Stimulated activated naive B cell treated with anti-CD40 and anti-IgM and Interleukin-4, amounts not matched to agents 10 μg/mL and 1 μg/mL and 100 μg/mL, for 72 hours (primary cell): ENCODE results near the gene C1QTNF7.

Experiments
- ATAC-seq, 2 donors: fragments of 150-1000 bp; cut with Tn5 transposase; replicated peaks; 2 replicates each; pipeline ENCODE4 v1.10.0; 2021; ENCODE audit warnings: moderate library complexity in 1 of 2
- DNase-seq: peaks from one replicate; pipeline ENCODE4 v3.0.0; 2021
- H3K27ac Mint-ChIP-seq: one replicate; pipeline ENCODE4 v1.8.0; 2022; ENCODE audit warnings: mild to moderate bottlenecking, mixed read lengths
- H3K27me3 Mint-ChIP-seq, 2 donors: one replicate each; pipeline ENCODE4 v1.8.0; 2022; ENCODE audit warnings: mixed read lengths in 2 of 2
- H3K36me3 Mint-ChIP-seq, 2 donors: one replicate each; pipeline ENCODE4 v1.8.0; 2022; ENCODE audit warnings: mixed read lengths in 2 of 2, mild to moderate bottlenecking in 1 of 2
- H3K4me1 Mint-ChIP-seq, 2 donors: one replicate each; pipeline ENCODE4 v1.8.0; 2022; ENCODE audit warnings: mixed read lengths in 2 of 2, mild to moderate bottlenecking in 1 of 2
- H3K4me3 Mint-ChIP-seq, 2 donors: one replicate each; pipeline ENCODE4 v1.8.0; 2022; ENCODE audit warnings: mild to moderate bottlenecking in 2 of 2, mixed read lengths in 2 of 2, moderate library complexity in 1 of 2
- H3K9me3 Mint-ChIP-seq, 2 donors: one replicate each; pipeline ENCODE4 v1.8.0; 2022; ENCODE audit warnings: mixed read lengths in 2 of 2, mild to moderate bottlenecking in 1 of 2

C1QTNF7 gene

DNA sequence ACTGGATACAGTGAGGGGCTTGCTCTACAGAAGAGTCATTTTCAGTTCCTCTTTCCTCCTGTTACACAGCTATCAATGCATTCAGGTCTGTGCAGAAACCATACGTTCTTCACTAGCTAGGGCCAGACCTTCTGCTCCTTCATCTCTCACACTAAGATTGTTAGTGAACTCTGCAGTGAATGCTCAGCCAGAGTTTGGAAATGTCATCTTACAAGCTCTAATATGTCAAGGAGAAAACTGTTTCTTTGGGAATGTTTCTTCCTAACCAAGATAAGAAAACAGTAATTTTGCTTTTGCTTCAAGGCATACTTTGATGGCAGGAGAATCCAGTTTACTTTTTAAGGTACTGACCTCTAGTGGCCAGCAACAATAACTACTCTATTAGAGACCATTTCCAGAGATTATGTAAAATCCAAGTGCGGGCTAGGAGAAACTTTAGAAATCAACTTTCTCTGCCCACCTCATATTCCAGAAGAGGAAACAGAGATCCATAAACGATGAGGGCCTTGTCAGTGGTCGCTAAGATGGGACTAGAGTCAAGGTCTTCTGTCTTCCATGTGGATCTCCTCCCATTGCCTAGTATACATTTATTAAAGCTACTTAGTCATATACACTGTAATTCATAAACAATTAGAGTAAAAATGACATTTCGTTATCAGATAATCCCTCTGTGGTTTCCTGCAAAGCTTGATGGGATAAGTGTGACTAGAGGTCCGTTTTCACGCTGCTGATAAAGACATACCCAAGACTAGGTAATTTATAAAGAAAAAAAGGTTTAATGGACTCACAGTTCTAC lies 29.8 kb downstream of the C1QTNF7 start:
- Mint-ChIP-seq H3K27ac (no peak overlapping the region), H3K36me3 (no peaks in the 10 kb centered on the region), H3K4me3 (peak overlapping the region in 1 of 2 donors; percentile 50), H3K27me3 (no peaks in the 10 kb centered on the region), H3K4me1 (peaks cover 8 to 23% of the 10 kb centered on the region in 2 donors), H3K9me3 (no peaks in the 10 kb centered on the region)
- ATAC-seq (peak; percentile 100), DNase-seq (peak; percentile 20)

DNA sequence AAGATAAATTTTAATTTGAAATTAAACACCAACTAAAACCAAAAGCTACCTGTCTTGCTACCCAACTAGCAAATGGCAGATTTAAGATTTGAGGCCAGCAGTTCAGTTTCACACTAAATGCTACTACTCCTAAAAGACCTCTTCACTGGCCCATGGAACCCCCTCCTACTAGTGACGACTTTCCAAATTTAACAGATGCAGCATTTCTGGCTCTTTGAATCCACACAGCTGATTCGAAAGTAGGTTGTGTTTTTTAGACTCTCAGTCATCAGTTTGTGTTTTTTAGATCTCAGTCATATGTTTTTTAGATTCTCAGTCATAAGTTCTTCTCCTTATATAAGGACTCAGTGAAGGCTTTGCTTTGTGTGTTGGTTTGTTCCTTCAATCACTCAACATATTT lies 30.8 kb downstream of the C1QTNF7 start:
- H3K36me3 Mint-ChIP-seq, result no peaks in the 10 kb centered on the region
- no peak for DNase-seq
- ATAC-seq, result no peak
- H3K27ac Mint-ChIP-seq, result no peak overlapping the region
- no peaks in the 10 kb centered on the region for H3K27me3 Mint-ChIP-seq
- no peak overlapping the region for H3K4me3 Mint-ChIP-seq
- no peaks in the 10 kb centered on the region for H3K9me3 Mint-ChIP-seq
- peaks cover 8 to 23% of the 10 kb centered on the region in 2 donors for H3K4me1 Mint-ChIP-seq

DNA sequence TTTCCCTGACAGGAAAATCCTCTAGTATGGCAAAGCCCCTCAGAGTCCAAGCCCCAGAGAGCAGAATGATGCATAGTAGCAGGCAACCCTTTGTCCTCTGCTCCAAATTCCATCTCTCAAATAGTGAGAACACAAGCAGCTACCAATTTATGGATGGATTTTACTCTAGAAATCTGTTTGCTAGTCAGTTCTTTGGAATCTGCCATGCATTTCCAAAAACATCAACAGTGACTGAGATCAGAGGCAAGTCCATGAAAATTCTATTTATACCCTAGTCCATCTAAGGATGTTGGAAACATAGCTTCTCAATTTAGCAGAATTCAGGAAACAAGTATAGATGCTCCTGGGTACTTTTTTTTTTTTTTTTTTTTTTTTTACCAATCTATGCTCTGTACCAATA lies 31.9 kb downstream of the C1QTNF7 start:
- no peak overlapping the region for H3K4me3 Mint-ChIP-seq
- no peak for DNase-seq
- no peak for ATAC-seq
- no peaks in the 10 kb centered on the region for H3K36me3 Mint-ChIP-seq
- no peaks in the 10 kb centered on the region for H3K9me3 Mint-ChIP-seq
- no peak overlapping the region for H3K27ac Mint-ChIP-seq
- H3K27me3 Mint-ChIP-seq, result no peaks in the 10 kb centered on the region
- peaks cover 8 to 23% of the 10 kb centered on the region in 2 donors for H3K4me1 Mint-ChIP-seq

DNA sequence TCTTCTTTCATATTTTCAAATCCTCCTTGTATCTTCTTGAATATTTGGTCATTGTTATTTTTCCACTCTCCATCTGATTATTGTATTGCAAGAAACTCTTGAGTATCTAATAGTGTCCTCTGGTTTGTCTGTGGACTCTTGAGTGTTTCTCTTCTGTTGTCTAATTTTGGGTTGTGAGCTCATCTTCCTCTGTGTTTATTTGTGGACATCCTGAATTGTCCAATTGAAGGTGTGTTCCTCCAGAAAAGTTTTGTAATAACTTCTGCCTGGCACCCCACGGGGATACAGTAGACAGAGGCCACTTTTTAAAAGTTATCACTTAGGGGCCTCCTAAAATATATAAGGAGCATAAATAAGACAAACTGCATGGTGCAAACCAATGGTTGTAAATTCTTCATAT lies 38.8 kb downstream of the C1QTNF7 start:
- H3K9me3 Mint-ChIP-seq, result no peaks in the 10 kb centered on the region
- no peak overlapping the region for H3K4me3 Mint-ChIP-seq
- peaks cover 6 to 16% of the 10 kb centered on the region in 2 donors for H3K4me1 Mint-ChIP-seq
- H3K27ac Mint-ChIP-seq, result no peak overlapping the region
- ATAC-seq (no peak), DNase-seq (no peak)
- no peaks in the 10 kb centered on the region for H3K36me3 Mint-ChIP-seq
- H3K27me3 Mint-ChIP-seq, result peaks cover 7 to 17% of the 10 kb centered on the region in 2 donors

DNA sequence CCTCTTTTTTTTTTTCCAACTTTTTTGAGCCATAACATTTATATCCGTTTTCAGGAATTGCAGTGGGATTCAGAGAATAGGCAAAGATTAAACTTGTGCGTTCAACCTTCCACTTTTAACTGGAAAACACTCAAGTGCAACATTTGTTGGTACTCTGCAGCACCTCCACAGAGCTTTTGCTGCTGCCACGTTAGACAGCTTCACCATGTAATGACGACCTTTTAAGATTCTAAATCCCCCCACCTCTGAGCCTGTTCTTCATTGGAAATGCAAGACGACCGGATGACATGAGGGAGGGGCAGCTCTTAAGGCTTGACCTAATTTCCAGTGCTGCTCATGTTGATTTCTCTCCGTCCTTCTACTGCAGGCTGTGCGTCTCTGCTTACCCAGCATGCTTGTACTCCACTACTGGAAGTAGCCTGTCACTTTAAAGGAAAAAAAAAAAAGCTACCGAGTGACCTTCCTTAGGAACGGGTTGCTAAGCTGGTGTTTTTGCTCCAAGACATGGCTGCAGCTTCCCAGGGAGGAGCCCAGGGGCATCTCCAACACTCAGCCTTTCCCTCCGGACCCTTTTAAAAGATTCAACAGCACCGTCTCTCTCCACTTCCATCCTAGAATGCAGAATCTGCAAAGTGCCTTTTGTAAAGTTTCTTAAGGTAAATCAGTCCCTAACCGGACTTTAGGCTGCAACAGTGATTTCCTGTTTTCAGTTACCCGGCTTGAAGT lies 41.7 kb downstream of the C1QTNF7 start, which contains the start of gene CC2D2A:
Gene CC2D2A (plus strand): TSS at position 481 of the 726 bp plus-strand sequence. CDS start 6,051 bp downstream, outside the sequence.
- H3K4me1 Mint-ChIP-seq, result peaks cover 6 to 16% of the 10 kb centered on the region in 2 donors
- H3K27me3 Mint-ChIP-seq, result peaks cover 7 to 17% of the 10 kb centered on the region in 2 donors
- H3K9me3 Mint-ChIP-seq, result no peaks in the 10 kb centered on the region
- H3K4me3 Mint-ChIP-seq, result peak within 1 kb of the TSS; percentile 57 to 73
- H3K27ac Mint-ChIP-seq, result no peak within 1 kb of the TSS
- ATAC-seq (peak; percentile 39 to 46), DNase-seq (no peak)
- H3K36me3 Mint-ChIP-seq, result no peaks in the 10 kb centered on the region

DNA sequence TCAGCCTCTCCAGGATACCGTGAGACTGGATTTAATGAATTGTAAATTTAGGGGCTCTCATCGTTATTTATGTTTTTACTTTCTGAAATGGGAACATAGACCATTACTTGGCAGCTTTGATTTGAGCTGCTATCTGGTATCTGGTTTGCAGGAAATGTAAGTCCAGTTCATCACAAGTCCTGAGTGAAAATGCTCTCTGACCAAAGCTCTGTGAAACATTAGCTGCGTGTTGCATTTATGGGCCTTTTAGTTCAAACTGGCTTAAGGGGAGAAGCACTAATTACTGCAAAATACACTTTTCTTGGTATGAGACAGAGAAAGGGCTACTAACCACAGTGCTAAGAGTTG lies 42.3 kb downstream of the C1QTNF7 start:
- no peak for ATAC-seq
- Mint-ChIP-seq H3K4me1 (peaks cover 6 to 16% of the 10 kb centered on the region in 2 donors), H3K9me3 (no peaks in the 10 kb centered on the region), H3K27ac (no peak overlapping the region), H3K36me3 (no peaks in the 10 kb centered on the region), H3K4me3 (peak overlapping the region; percentile 57 to 73), H3K27me3 (peaks cover 7 to 17% of the 10 kb centered on the region in 2 donors)
- DNase-seq, result no peak

DNA sequence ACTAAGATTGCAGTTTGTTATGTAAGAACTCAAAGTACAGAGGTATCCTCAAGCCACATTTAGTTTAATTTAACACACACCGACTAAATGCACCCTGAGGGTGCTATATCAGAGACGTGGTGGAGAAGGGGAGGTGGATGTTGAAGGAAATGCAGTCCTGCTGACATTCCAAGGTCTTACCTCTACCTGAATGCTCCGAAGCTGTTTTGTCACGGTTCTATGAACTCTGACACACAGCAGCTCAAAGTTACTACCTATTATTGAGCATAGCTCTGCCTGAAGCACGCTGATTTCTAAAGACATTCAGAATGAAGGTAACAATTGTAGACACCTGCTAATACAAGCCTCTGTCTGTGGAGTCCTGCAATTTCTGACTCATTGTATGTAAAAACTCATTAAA lies 48.6 kb downstream of the C1QTNF7 start:
- no peaks in the 10 kb centered on the region for H3K36me3 Mint-ChIP-seq
- H3K9me3 Mint-ChIP-seq, result no peaks in the 10 kb centered on the region
- no peaks in the 10 kb centered on the region for H3K4me1 Mint-ChIP-seq
- DNase-seq (no peak), ATAC-seq (no peak)
- H3K4me3 Mint-ChIP-seq, result no peak overlapping the region
- no peak overlapping the region for H3K27ac Mint-ChIP-seq
- no peaks in the 10 kb centered on the region for H3K27me3 Mint-ChIP-seq

DNA sequence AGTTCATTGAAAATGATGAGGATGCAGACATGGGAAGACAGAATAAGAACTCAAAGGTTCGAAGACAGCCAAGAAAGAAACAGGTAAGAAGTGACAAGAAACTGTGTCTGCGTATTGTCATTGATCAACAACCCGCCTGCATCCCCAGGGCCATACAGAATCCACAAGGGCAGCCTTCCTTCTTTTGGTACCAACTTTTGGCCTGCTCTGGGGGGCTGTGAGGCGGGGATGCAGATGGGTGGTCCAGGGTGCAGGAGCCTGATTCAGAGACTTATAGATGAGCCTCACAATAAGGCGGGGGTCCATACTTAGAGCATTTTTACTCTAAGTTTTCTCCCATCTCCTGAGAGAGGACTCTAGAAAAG lies 50.9 kb downstream of the C1QTNF7 start:
- H3K4me3 Mint-ChIP-seq, result no peak overlapping the region
- ATAC-seq (no peak), DNase-seq (no peak)
- H3K9me3 Mint-ChIP-seq, result no peaks in the 10 kb centered on the region
- no peaks in the 10 kb centered on the region for H3K4me1 Mint-ChIP-seq
- H3K36me3 Mint-ChIP-seq, result no peaks in the 10 kb centered on the region
- H3K27ac Mint-ChIP-seq, result no peak overlapping the region
- no peaks in the 10 kb centered on the region for H3K27me3 Mint-ChIP-seq

DNA sequence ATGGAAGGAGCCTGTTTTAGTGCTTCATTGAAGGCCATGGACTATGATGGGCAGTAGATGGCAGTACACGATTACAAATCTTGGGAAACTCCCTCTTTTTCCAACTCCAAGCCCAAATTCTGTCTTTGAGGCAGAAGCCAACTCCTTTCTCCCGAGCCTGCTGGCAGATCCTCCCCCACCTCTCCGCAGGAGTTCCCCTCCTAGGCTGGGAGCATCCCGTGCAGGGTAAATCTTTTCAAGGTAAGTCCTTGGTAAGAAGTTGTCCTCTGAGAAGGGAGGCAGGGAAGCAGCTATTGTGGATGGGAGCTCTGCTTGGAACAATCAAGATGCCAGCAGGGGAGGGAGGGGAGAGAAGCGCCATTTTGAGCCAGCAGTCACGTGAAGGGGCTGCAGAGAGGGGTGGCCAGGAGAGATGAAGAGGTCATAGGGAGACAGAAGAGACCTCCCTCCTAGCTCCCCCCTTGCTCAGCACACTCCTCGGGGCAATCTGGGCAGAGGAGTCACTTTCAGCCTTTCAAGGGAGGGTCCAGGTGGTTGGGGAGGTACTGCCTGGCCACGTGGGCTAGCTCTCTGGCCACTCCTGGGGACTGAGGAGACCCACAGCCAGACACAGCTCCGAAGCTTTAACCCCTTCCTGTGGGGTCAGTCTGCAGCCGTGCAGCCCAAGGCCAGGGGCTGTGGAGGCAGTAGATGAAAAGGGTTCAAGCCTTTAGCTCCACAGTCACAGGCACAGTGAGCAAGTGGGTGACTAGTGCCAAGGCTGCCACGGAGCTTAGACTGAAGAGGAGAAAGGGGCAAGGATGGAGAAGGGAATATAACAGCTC lies 51.5 kb downstream of the C1QTNF7 start:
- no peak overlapping the region for H3K27ac Mint-ChIP-seq
- H3K9me3 Mint-ChIP-seq, result no peaks in the 10 kb centered on the region
- no peak overlapping the region for H3K4me3 Mint-ChIP-seq
- ATAC-seq, result peak in 1 of 2 donors; percentile 46
- no peak for DNase-seq
- peaks cover 0 to 2% of the 10 kb centered on the region in 2 donors for H3K36me3 Mint-ChIP-seq
- H3K27me3 Mint-ChIP-seq, result no peaks in the 10 kb centered on the region
- H3K4me1 Mint-ChIP-seq, result no peaks in the 10 kb centered on the region

DNA sequence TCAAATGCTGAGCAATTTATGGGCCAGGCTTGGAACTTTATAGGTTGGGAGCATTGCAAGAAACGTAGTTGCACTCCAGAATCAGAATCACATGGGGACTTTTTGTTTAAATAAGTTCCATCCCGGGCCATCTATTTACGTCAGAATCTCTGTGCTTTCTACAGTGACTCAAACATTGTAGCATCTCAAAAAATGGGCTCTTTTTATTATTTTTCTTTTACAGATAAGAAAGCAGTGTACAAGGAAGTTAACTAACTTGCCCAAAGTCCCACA lies 52.0 kb downstream of the C1QTNF7 start:
- Mint-ChIP-seq H3K27ac (no peak overlapping the region), H3K27me3 (no peaks in the 10 kb centered on the region), H3K4me1 (no peaks in the 10 kb centered on the region), H3K9me3 (no peaks in the 10 kb centered on the region), H3K36me3 (peaks cover 0 to 2% of the 10 kb centered on the region in 2 donors), H3K4me3 (no peak overlapping the region)
- ATAC-seq (no peak), DNase-seq (no peak)

DNA sequence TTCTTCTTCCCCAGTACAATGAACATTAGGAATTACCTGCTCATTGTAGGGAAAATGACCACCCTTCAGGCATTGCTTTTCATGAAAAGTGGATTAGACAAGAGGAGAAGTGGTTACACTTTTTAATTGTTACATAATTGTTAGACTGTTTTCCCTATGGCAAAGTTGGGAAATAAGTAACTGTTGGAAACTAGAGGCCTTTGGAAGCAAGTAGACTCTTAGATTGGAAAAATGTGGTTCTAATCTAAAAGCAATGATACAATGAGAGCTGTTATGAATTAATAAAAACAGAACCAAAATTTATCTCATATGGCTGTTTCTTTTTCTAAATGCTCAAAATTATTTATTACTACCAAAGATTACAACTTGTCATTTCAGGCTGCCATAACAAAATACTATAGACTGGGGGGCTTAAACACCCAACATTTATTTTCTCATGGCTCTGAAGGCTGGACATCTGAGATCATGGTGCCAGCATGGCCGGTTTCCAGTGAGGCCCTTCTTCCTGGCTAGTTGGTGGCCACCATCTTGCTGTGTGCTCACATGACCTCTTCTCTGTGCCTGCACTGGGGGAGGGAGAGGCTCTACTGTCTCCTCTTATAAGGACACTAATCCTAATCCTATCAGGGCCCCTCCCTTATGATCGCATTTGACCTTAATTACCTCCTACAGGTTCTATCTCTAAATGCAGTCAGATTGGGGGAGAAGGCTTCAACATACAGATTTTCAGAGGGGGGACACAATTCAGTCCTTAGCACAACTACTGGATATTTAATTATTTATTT lies 54.3 kb downstream of the C1QTNF7 start:
- H3K27me3 Mint-ChIP-seq, result no peaks in the 10 kb centered on the region
- peaks cover 0 to 2% of the 10 kb centered on the region in 2 donors for H3K36me3 Mint-ChIP-seq
- no peak for ATAC-seq
- peaks cover 4 to 5% of the 10 kb centered on the region in 2 donors for H3K9me3 Mint-ChIP-seq
- H3K4me3 Mint-ChIP-seq, result no peak overlapping the region
- no peaks in the 10 kb centered on the region for H3K4me1 Mint-ChIP-seq
- H3K27ac Mint-ChIP-seq, result no peak overlapping the region
- DNase-seq, result no peak

DNA sequence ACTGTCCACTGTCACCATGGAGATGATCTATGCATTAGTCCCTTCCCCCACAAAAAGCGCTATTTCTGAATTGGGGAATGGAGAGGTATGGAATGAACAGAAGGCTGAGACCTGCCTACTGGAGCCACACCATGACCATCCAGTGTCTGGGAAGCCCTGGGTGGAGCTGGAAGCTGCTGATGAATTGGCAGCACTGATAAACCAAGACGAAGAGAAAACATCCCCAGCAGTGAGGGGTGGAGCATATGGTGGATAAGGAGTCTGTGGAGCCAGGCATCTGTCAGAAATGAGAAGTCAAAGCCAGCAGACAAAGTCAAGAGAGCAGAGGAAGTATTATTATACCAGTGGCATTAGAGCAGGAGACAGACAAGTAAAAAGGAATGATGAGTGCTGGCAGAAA lies 55.0 kb downstream of the C1QTNF7 start:
- ATAC-seq (no peak), DNase-seq (no peak)
- Mint-ChIP-seq H3K27me3 (no peaks in the 10 kb centered on the region), H3K9me3 (peaks cover 10% of the 10 kb centered on the region in 2 donors), H3K4me3 (no peak overlapping the region), H3K4me1 (no peaks in the 10 kb centered on the region), H3K27ac (no peak overlapping the region), H3K36me3 (peaks cover 0 to 2% of the 10 kb centered on the region in 2 donors)

DNA sequence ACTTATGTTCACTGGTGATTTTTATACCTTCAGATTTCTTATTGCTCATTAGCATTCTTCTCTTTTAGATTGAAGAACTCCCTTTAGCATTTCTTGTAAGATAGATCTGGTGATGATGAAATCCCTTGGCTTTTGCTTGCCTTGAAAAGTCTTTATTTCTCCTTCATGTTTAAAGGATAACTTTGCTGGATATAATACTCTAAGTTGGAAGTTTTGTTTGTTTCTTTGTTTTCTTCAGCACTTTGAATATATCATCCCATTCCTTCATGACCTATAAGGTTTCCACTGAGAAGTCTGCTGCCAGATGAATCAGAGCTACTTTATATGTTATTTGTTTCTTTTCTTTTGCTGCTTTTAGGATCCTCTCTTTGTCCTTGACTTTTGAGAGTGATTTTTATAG lies 60.3 kb downstream of the C1QTNF7 start:
- DNase-seq (no peak), ATAC-seq (no peak)
- Mint-ChIP-seq H3K27ac (no peak overlapping the region), H3K4me3 (no peak overlapping the region), H3K9me3 (peaks cover 26 to 28% of the 10 kb centered on the region in 2 donors), H3K27me3 (no peaks in the 10 kb centered on the region), H3K36me3 (peaks cover 10 to 15% of the 10 kb centered on the region in 2 donors), H3K4me1 (no peaks in the 10 kb centered on the region)
